Transverse colon (tissue), 4 donors: Measurements from ENCODE around the gene TRABD2B. TPM values are rescaled to one million over a fixed set of nuclear protein-coding genes. Genes with fewer than 3 reads are reported as not detected.

Experiments
- DNase-seq: peaks from one replicate; pipeline ENCODE4 v3.0.0-alpha.2; 2019
- H3K27ac ChIP-seq, 4 donors: fragments of 200-600 bp; sonication (generic); 2 replicates each; pipeline ENCODE4 v1.5.1; 2016 to 2018; ENCODE audit warnings: inconsistent platforms in 4 of 4
- H3K27me3 ChIP-seq: fragments of 200-600 bp; sonication (generic); 2 replicates; pipeline ENCODE4 v1.5.1; 2017; ENCODE audit warnings: inconsistent platforms
- H3K36me3 ChIP-seq, 4 donors: fragments of 200-600 bp; sonication (generic); 2 replicates each; pipeline ENCODE4 v1.5.1; 2017 to 2019; ENCODE audit warnings: inconsistent platforms in 4 of 4
- H3K4me1 ChIP-seq, 4 donors: fragments of 200-600 bp; sonication (generic); 2 replicates each; pipeline ENCODE4 v1.5.1; 2017 to 2020; ENCODE audit warnings: inconsistent platforms in 4 of 4
- H3K4me3 ChIP-seq, 4 donors: fragments of 200-600 bp; sonication (generic); 1 replicate in 1 of 4; 2 replicates in 3 of 4; pipeline versions ENCODE4 v1.5.1 to v1.6.1; 2017 to 2019; ENCODE audit warnings: inconsistent platforms in 4 of 4
- H3K9me3 ChIP-seq, 2 donors: fragments of 200-600 bp; sonication (generic); 2 replicates each; pipeline ENCODE4 v1.5.1; 2017 to 2019; ENCODE audit warnings: inconsistent platforms in 2 of 2
- EP300 ChIP-seq: sonication (generic); formaldehyde crosslinking; IDR thresholded peaks from one replicate; pipeline ENCODE4 v1.6.1; 2017; ENCODE audit warnings: antibody characterized with exemption, low read depth
- POLR2A ChIP-seq: fragments of 450-650 bp; IDR thresholded peaks from one replicate; pipeline ENCODE4 v1.6.1; 2016; ENCODE audit warnings: antibody characterized with exemption, mild to moderate bottlenecking, moderate library complexity
- POLR2AphosphoS5 ChIP-seq, 3 donors: sonication (generic); formaldehyde crosslinking; IDR thresholded peaks; one replicate each; pipeline ENCODE4 v1.6.1; 2016; ENCODE audit warnings: antibody characterized with exemption in 3 of 3
- WGBS, 2 donors: methylation state at CpG; one replicate each; pipeline ENCODE4 v1.1.5; 2018; ENCODE audit warnings: low coverage in 1 of 2; 5-methylcytosine and 5-hydroxymethylcytosine counted together
- in situ Hi-C, 4 donors: fragments of 200-750 bp; cut with MboI; loops; one replicate each; pipeline versions ENCODE4 v1.15.0 to v1.15.1; 2017; ENCODE audit warnings: low sequenced_read_pairs in 3 of 4, low pct_ligation_motif_present in 1 of 4, low pct_unique_long_range_greater_than_20kb in 1 of 4
- intact Hi-C: fragments of 100-400 bp; cut with DNase I; formaldehyde crosslinking; loops from one replicate; pipeline ENCODE4 v1.15.1; 2023; ENCODE audit warnings: low total_unique reads
- total RNA-seq, 4 donors: library from RNA; depleted of rRNA; stranded (reverse); fragments of >200 nt; gene quantifications; one replicate each; pipeline ENCODE4 v1.1.0, GENCODE V29; 2016
- TF ChIP-seq, protein P1 (sequence below), 5 experiments: fragments of 200-600 bp in 3 of 5; fragments of 450-650 bp in 2 of 5; sonication (generic) in 3 of 5; IDR thresholded peaks; 1 replicate in 2 of 5; 2 replicates in 3 of 5; pipeline ENCODE4 v1.5.1; 2016 to 2017; ENCODE audit warnings: antibody characterized with exemption in 5 of 5, inconsistent platforms in 3 of 5, mild to moderate bottlenecking in 2 of 5, moderate library complexity in 1 of 5

The TRABD2B gene
- total RNA-seq, 4 donors from 2014 or later: 0.27 to 0.48 (median 0.37) TPM; not detected in 1

GRCh38 chr1:48039088-48040054, 42.2 kb upstream of the TRABD2B start:
- H3K9me3 ChIP-seq: no peaks in the 10 kb centered on the region
- no peaks in the 10 kb centered on the region for H3K27me3 ChIP-seq
- no peak for DNase-seq
- H3K4me1 ChIP-seq: peaks cover 0 to 8% (median 4%) of the 10 kb centered on the region in 4 donors
- H3K27ac ChIP-seq: no peak overlapping the region
- 23 to 47% methylated on average over 4 to 12 of the region's 12 CpGs for WGBS, 2 donors
- no peaks in the 10 kb centered on the region for H3K36me3 ChIP-seq
- H3K4me3 ChIP-seq: no peak overlapping the region
- intact Hi-C loops (no loop called here), in situ Hi-C loops (no loop called here)
- TF ChIP-seq POLR2A (no peak), EP300 (no peak), POLR2AphosphoS5 (IDR thresholded peaks at IDR 0.05) (no peak)
- TF ChIP-seq, protein P1, sequence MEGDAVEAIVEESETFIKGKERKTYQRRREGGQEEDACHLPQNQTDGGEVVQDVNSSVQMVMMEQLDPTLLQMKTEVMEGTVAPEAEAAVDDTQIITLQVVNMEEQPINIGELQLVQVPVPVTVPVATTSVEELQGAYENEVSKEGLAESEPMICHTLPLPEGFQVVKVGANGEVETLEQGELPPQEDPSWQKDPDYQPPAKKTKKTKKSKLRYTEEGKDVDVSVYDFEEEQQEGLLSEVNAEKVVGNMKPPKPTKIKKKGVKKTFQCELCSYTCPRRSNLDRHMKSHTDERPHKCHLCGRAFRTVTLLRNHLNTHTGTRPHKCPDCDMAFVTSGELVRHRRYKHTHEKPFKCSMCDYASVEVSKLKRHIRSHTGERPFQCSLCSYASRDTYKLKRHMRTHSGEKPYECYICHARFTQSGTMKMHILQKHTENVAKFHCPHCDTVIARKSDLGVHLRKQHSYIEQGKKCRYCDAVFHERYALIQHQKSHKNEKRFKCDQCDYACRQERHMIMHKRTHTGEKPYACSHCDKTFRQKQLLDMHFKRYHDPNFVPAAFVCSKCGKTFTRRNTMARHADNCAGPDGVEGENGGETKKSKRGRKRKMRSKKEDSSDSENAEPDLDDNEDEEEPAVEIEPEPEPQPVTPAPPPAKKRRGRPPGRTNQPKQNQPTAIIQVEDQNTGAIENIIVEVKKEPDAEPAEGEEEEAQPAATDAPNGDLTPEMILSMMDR (IDR thresholded peaks at IDR 0.05): no peak

DNA sequence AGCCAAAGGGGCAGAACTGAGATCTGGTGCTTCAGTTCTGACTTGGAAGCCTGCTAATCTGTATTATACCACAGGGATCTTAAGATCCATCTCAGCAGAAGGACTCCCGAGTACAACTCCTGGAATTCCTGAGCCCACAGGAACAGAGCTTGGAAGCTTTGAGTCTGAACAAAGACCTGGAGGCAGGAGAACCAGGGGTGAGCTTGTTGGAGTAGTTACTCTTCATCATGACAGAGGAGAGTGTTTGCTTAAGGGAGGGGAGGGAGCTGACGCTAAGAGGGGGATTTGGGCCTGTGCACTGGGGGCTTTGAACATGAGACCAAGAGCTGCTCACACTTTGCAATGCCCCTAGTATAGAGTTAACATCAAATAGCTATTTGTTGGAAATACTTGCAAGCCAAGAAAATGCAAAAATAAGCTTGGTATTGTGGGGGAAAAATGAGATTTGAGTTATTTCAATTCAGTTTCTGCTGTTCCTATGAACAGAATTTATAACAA, 41.1 kb upstream of the TRABD2B start:
- Histone ChIP-seq H3K9me3 (no peaks in the 10 kb centered on the region), H3K27ac (no peak overlapping the region), H3K4me1 (peaks cover 0 to 8% (median 4%) of the 10 kb centered on the region in 4 donors), H3K4me3 (no peak overlapping the region), H3K36me3 (no peaks in the 10 kb centered on the region), H3K27me3 (no peaks in the 10 kb centered on the region)
- no peak for DNase-seq
- in situ Hi-C loops: no loop called here
- TF ChIP-seq, protein P1 (IDR thresholded peaks at IDR 0.05): no peak
- no peak for TF ChIP-seq POLR2A
- no peak for TF ChIP-seq EP300
- TF ChIP-seq POLR2AphosphoS5 (IDR thresholded peaks at IDR 0.05): no peak
- intact Hi-C loops: no loop called here
- WGBS, 2 donors: 85% methylated on average over 2 of the region's 2 CpGs; no CpG with 5 or more reads in 1 of the 2 donors

- intact Hi-C loops: no loop called here
- Histone ChIP-seq H3K36me3 (no peaks in the 10 kb centered on the region), H3K9me3 (no peaks in the 10 kb centered on the region), H3K4me3 (no peak overlapping the region), H3K27me3 (no peaks in the 10 kb centered on the region), H3K27ac (no peak overlapping the region), H3K4me1 (peaks cover 0 to 8% (median 4%) of the 10 kb centered on the region in 4 donors)
- 50 to 90% methylated on average over 1 to 3 of the region's 3 CpGs for WGBS, 2 donors
- TF ChIP-seq, protein P1 (IDR thresholded peaks at IDR 0.05): no peak
- no peak for TF ChIP-seq EP300
- TF ChIP-seq POLR2A: no peak
- no peak for TF ChIP-seq POLR2AphosphoS5 (IDR thresholded peaks at IDR 0.05)
- in situ Hi-C loops: no loop called here
- DNase-seq: no peak
Observed at GRCh38 chr1:48036710-48037355, 39.6 kb upstream of the TRABD2B start.
